A673 (cell line): ENCODE results near the gene MAPK8IP3.

ENCODE experiments used
- CTCF ChIP-seq: fragments of 300-800, 200-600 bp; sonication (generic); conservative IDR thresholded peaks from 2 replicates; pipeline ENCODE4 v1.5.1; 2017; ENCODE audit warnings: low read depth, mild to moderate bottlenecking, antibody characterized with exemption, low read length, moderate library complexity, mixed read lengths
- EZH2 ChIP-seq: fragments of 200-600 bp; sonication (generic); IDR thresholded peaks from 2 replicates; pipeline ENCODE4 v1.6.1; 2017; ENCODE audit warnings: borderline replicate concordance, low read depth, mild to moderate bottlenecking, mixed read lengths, antibody characterized with exemption, low read length; ENCODE audit not compliant: poor library complexity, severe bottlenecking

- TF ChIP-seq CTCF (no peak), EZH2 (no peak)
Observed at GRCh38 chr16:1746693-1747195, 40.7 kb downstream of the MAPK8IP3 start.
